B cell (primary cell): ENCODE results near the gene CAMTA1. TPM values are rescaled to one million over a fixed set of nuclear protein-coding genes. Genes with fewer than 3 reads are reported as not detected.

Experiments used
- ATAC-seq: fragments of 200-7000 bp; cut with Tn5 transposase; one replicate; pipeline ENCODE4 v1.10.0; 2021; ENCODE audit warnings: low read depth, mild to moderate bottlenecking, moderate number of reproducible peaks, moderate library complexity
- CTCF ChIA-PET: fragments of 350-600 bp; sonication (Branson Sonifier 250); formaldehyde crosslinking; loops from one replicate; lab custom pipeline; 2021; ENCODE audit warnings: antibody characterized with exemption, inconsistent platforms; lab: Charles Lee
- POLR2A ChIA-PET: fragments of 350-600 bp; sonication (Branson Sonifier 250); formaldehyde crosslinking; loops from one replicate; lab custom pipeline; 2021; ENCODE audit warnings: antibody characterized with exemption; lab: Charles Lee
- DNase-seq: peaks from one replicate; pipeline ENCODE4 v3.0.0; 2013
- H2AFZ ChIP-seq: 2 replicates; pipeline ENCODE4 v1.6.1; 2012; ENCODE audit warnings: mild to moderate bottlenecking, low read depth, low read length; ENCODE audit not compliant: insufficient read depth, poor library complexity, severe bottlenecking
- H3K27ac ChIP-seq, 2 donors: 1 replicate in 1 of 2; 2 replicates in 1 of 2; pipeline ENCODE4 v1.5.1; 2012 to 2013; ENCODE audit warnings: low read length in 2 of 2, mild to moderate bottlenecking in 2 of 2, moderate library complexity in 1 of 2
- H3K27me3 ChIP-seq, 4 experiments: fragments of 200-600 bp in 1 of 4; sonication (generic) in 1 of 4; replicated peaks in 1 of 4; 1 replicate in 2 of 4; 2 replicates in 2 of 4; pipeline versions ENCODE4 v1.6.1 to v1.7.0; 2013 to 2016; ENCODE audit warnings: low read length in 3 of 4, mild to moderate bottlenecking in 2 of 4, mixed read lengths in 1 of 4, moderate library complexity in 1 of 4; ENCODE audit not compliant: insufficient read depth in 4 of 4, control insufficient read depth in 3 of 4; ENCODE audit errors: control extremely low read depth in 1 of 4
- H3K36me3 ChIP-seq, 2 experiments: replicated peaks in 1 of 2; 1 replicate in 1 of 2; 2 replicates in 1 of 2; pipeline versions ENCODE4 v1.6.1 to v1.7.1; 2013; ENCODE audit warnings: low read length in 1 of 2; ENCODE audit not compliant: insufficient read depth in 2 of 2, control insufficient read depth in 1 of 2; ENCODE audit errors: control extremely low read depth in 1 of 2, extremely low read depth in 1 of 2
- H3K4me1 ChIP-seq, 2 donors: fragments of 200-600 bp in 1 of 2; sonication (generic) in 1 of 2; 1 replicate in 1 of 2; 2 replicates in 1 of 2; pipeline versions ENCODE4 v1.5.1 to v1.6.1; 2013 to 2017; ENCODE audit warnings: low read length in 2 of 2; ENCODE audit not compliant: control insufficient read depth in 2 of 2, insufficient read depth in 2 of 2
- H3K4me2 ChIP-seq: replicated peaks from 2 replicates; pipeline ENCODE3; 2012; ENCODE audit warnings: mild to moderate bottlenecking, low read depth, low read length; ENCODE audit not compliant: poor library complexity, severe bottlenecking
- H3K4me3 ChIP-seq, 5 experiments: fragments of 200-600 bp in 1 of 5; sonication (generic) in 1 of 5; 1 replicate in 3 of 5; 2 replicates in 2 of 5; pipeline versions ENCODE4 v1.5.1 to v1.7.0; 2011 to 2016; ENCODE audit warnings: low read length in 4 of 5, mild to moderate bottlenecking in 4 of 5, low read depth in 2 of 5, control low read depth in 1 of 5, moderate library complexity in 1 of 5; ENCODE audit not compliant: insufficient read depth in 1 of 5; ENCODE audit errors: control extremely low read depth in 1 of 5, extremely low read depth in 1 of 5
- H3K79me2 ChIP-seq: fragments of 200-600 bp; sonication (generic); one replicate; pipeline ENCODE4 v1.6.0; 2016; ENCODE audit warnings: low read length; ENCODE audit not compliant: control insufficient read depth, insufficient read depth
- H3K9ac ChIP-seq: fragments of 200-600 bp; sonication (generic); 2 replicates; pipeline ENCODE4 v1.6.1; 2017; ENCODE audit warnings: mild to moderate bottlenecking, low read length, moderate library complexity
- H3K9me3 ChIP-seq, 3 donors: one replicate each; pipeline versions ENCODE4 v1.6.1 to v1.7.1; 2013; ENCODE audit warnings: low read length in 2 of 3; ENCODE audit not compliant: control insufficient read depth in 2 of 3, insufficient read depth in 1 of 3; ENCODE audit errors: control extremely low read depth in 1 of 3
- H4K20me1 ChIP-seq: 2 replicates; pipeline ENCODE4 v1.6.0; 2012; ENCODE audit warnings: mild to moderate bottlenecking, low read length; ENCODE audit not compliant: insufficient read depth, control insufficient read depth, poor library complexity, severe bottlenecking
- H3K27ac Mint-ChIP-seq: one replicate; pipeline ENCODE4 v1.8.0; 2021; ENCODE audit warnings: mixed read lengths
- H3K27me3 Mint-ChIP-seq: one replicate; pipeline ENCODE4 v1.8.0; 2021; ENCODE audit warnings: mixed read lengths
- H3K4me1 Mint-ChIP-seq: one replicate; pipeline ENCODE4 v1.8.0; 2021; ENCODE audit warnings: mixed read lengths
- H3K4me3 Mint-ChIP-seq: one replicate; pipeline ENCODE4 v1.8.0; 2021; ENCODE audit warnings: mixed read lengths
- H3K9me3 Mint-ChIP-seq: one replicate; pipeline ENCODE4 v1.8.0; 2022; ENCODE audit warnings: mixed read lengths; ENCODE audit not compliant: insufficient read depth
- EZH2 ChIP-seq: IDR thresholded peaks from 2 replicates; pipeline ENCODE4 v1.6.1; 2012; ENCODE audit warnings: borderline replicate concordance, low read depth, mild to moderate bottlenecking, moderate library complexity, low read length; ENCODE audit not compliant: insufficient read depth, poor library complexity, severe bottlenecking
- WGBS: methylation state at CpG from one replicate; pipeline ENCODE4 v1.1.5; 2013; ENCODE audit warnings: missing lambda C conversion rate; ENCODE audit not compliant: insufficient coverage; 5-methylcytosine and 5-hydroxymethylcytosine counted together
- intact Hi-C: fragments of 100-400 bp; cut with micrococcal nuclease; formaldehyde crosslinking; loops from one replicate; pipeline ENCODE4 v1.10.0; 2022
- polyA plus RNA-seq: library from polyadenylated mRNA; depleted of rRNA; stranded (reverse); fragments of >200 nt; gene quantifications from 2 replicates; pipeline ENCODE4 v1.2.3, GENCODE V29; 2012
- total RNA-seq, 2 donors: library from RNA; stranded (reverse); fragments of 120-200 nt in 1 of 2; gene quantifications; 1 replicate in 1 of 2; 2 replicates in 1 of 2; pipeline versions ENCODE4 v1.2.3 to v1.2.4, GENCODE V29; 2013 to 2022
- TF ChIP-seq, protein P1 (sequence below): fragments of 200-600 bp; IDR thresholded peaks from one replicate; pipeline ENCODE4 v1.8.0; 2022; ENCODE audit warnings: antibody characterized with exemption, mild to moderate bottlenecking

The CAMTA1 gene
- total and polyA plus RNA-seq, 2 donors (not counting 1 experiment from before 2014, with no cell fraction given), result 42.2 to 45.7 TPM

DNA sequence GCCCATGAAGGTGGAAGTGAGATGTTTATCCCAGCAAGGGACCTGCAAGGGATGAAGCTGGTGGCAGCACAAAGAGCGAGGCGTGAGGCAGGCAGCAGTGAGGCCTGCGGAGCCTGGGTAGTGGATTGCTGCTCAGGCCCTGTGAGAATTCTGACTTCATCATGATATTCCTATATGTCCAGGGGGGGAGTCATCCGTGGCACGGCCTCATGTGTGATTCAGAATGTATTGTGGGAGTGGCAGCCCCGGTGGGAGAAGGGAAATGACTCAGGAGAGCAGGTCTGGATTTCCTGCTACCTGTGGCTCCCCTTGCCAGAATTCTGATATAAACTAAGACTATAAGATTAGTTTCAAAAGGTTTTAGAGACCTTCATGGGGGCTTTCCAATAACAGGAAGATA, 240.9 kb downstream of the CAMTA1 start:
- Mint-ChIP-seq H3K27me3 (peaks cover 7% of the 10 kb centered on the region), H3K4me3 (no peak overlapping the region), H3K27ac (no peak overlapping the region), H3K9me3 (no peaks in the 10 kb centered on the region), H3K4me1 (no peaks in the 10 kb centered on the region)
- H3K79me2 ChIP-seq, result no peaks in the 10 kb centered on the region
- no peaks in the 10 kb centered on the region for H4K20me1 ChIP-seq
- no peak overlapping the region for H3K4me3 ChIP-seq
- H2AFZ ChIP-seq, result no peak overlapping the region
- no peak overlapping the region for H3K27ac ChIP-seq
- H3K4me1 ChIP-seq, result no peaks in the 10 kb centered on the region
- no peak for TF ChIP-seq EZH2
- TF ChIP-seq, protein P1, sequence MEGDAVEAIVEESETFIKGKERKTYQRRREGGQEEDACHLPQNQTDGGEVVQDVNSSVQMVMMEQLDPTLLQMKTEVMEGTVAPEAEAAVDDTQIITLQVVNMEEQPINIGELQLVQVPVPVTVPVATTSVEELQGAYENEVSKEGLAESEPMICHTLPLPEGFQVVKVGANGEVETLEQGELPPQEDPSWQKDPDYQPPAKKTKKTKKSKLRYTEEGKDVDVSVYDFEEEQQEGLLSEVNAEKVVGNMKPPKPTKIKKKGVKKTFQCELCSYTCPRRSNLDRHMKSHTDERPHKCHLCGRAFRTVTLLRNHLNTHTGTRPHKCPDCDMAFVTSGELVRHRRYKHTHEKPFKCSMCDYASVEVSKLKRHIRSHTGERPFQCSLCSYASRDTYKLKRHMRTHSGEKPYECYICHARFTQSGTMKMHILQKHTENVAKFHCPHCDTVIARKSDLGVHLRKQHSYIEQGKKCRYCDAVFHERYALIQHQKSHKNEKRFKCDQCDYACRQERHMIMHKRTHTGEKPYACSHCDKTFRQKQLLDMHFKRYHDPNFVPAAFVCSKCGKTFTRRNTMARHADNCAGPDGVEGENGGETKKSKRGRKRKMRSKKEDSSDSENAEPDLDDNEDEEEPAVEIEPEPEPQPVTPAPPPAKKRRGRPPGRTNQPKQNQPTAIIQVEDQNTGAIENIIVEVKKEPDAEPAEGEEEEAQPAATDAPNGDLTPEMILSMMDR, result no peak
- H3K36me3 ChIP-seq, result no peaks in the 10 kb centered on the region
- H3K27me3 ChIP-seq, result no peaks in the 10 kb centered on the region
- 100% methylated on average over 2 of the region's 6 CpGs for WGBS
- no peaks in the 10 kb centered on the region for H3K9me3 ChIP-seq
- ATAC-seq, result no peak
- CTCF ChIA-PET, result no interaction called here
- DNase-seq, result no peak
- POLR2A ChIA-PET, result no interaction called here
- intact Hi-C loops, result no loop called here
- H3K4me2 ChIP-seq, result no peak overlapping the region
- H3K9ac ChIP-seq, result no peak overlapping the region

DNA sequence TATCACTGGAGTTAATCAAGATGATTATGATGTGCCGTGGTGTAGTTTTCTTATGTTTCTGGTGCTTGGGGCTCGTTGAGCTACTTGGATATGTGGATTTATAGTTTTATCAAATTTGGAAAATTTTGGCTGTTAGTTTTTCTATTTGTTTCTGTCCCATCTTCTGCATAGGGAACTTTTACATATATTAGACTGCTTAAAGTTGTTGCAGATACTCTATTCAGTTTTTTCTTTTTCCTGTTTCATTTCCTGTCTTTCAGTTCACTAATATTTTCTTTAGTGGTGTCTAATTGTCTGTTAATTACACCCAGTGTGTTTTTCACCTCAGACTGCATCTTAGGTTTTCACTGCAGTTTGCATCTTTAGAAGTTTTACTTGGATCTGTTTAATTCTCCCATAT, 247.7 kb downstream of the CAMTA1 start:
- Histone ChIP-seq H2AFZ (no peak overlapping the region), H3K4me2 (no peak overlapping the region), H3K27me3 (no peaks in the 10 kb centered on the region), H4K20me1 (no peaks in the 10 kb centered on the region), H3K9me3 (peaks cover 0 to 20% (median 5%) of the 10 kb centered on the region in 3 donors), H3K4me1 (no peaks in the 10 kb centered on the region), H3K79me2 (no peaks in the 10 kb centered on the region), H3K4me3 (no peak overlapping the region), H3K9ac (no peak overlapping the region), H3K36me3 (no peaks in the 10 kb centered on the region), H3K27ac (no peak overlapping the region)
- no peak for ATAC-seq
- DNase-seq, result no peak
- intact Hi-C loops, result no loop called here
- H3K4me1 Mint-ChIP-seq, result no peaks in the 10 kb centered on the region
- H3K9me3 Mint-ChIP-seq, result peaks cover 6% of the 10 kb centered on the region
- no peak overlapping the region for H3K4me3 Mint-ChIP-seq
- TF ChIP-seq, protein P1, result no peak
- TF ChIP-seq EZH2, result no peak
- H3K27ac Mint-ChIP-seq, result no peak overlapping the region
- POLR2A ChIA-PET, result no interaction called here
- peaks cover 11% of the 10 kb centered on the region for H3K27me3 Mint-ChIP-seq
- CTCF ChIA-PET, result no interaction called here
- 100% methylated on average over 1 of the region's 2 CpGs for WGBS
